GM19324 (cell line): ENCODE data around the gene ABHD8.

ENCODE experiments used
- ATAC-seq: cut with Tn5 transposase; IDR thresholded peaks from one replicate; pipeline ENCODE4 v1.9.1; 2021; ENCODE audit warnings: mild to moderate bottlenecking, moderate library complexity; ENCODE audit not compliant: unreplicated experiment, low FRiP score

The ABHD8 gene

GRCh38 chr19:17323300-17323963, 20.2 kb upstream of the ABHD8 start:
- ATAC-seq, result no peak

GRCh38 chr19:17322854-17323253, 19.6 kb upstream of the ABHD8 start:
- ATAC-seq, result no peak

- no peak for ATAC-seq
Observed at GRCh38 chr19:17321655-17322489, 18.6 kb upstream of the ABHD8 start.

DNA sequence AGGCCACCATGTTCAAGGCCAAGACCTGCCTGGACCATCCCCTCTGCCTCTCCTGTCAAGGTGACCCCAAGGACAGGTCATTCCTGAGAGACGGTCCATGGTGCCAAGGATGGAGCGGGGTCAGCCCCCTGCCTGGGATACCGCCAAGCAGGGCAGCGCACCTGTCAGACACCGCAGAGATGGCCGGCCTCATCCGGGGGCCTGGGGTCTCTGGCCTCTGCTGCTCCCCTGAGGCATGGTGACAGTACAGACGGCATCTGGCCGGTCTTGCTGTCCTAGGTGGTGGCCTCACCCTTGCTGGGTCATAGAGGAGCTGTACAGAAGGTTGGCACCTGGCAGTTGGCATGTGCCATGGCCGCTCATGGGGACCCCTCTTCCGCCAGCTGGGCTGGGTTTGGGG, 17.2 kb upstream of the ABHD8 start:
- ATAC-seq, result no peak

GRCh38 chr19:17319473-17320238, 16.4 kb upstream of the ABHD8 start:
- ATAC-seq, result no peak

DNA sequence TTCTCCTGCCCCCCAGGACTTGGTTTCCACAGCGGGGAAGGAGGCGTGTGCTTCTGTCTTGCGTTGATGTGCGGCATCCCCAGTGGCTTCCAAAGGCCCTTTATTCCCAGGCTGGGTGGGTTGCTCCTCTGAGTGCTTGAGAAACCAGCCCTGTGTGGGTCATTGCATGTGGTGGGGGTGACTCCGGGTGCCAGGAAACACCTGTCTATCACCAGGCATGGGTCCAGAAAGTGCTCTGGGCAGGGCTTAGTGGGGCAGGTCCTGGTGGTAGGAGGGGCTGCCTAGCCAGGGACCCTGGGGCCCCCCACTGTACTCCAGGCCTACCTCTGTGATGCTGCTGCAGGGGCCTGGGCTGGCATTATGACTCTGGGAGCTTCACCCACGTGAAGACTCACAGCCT, 15.7 kb upstream of the ABHD8 start:
- no peak for ATAC-seq

- ATAC-seq, result no peak
Observed at GRCh38 chr19:17314007-17314593, 10.9 kb upstream of the ABHD8 start.

DNA sequence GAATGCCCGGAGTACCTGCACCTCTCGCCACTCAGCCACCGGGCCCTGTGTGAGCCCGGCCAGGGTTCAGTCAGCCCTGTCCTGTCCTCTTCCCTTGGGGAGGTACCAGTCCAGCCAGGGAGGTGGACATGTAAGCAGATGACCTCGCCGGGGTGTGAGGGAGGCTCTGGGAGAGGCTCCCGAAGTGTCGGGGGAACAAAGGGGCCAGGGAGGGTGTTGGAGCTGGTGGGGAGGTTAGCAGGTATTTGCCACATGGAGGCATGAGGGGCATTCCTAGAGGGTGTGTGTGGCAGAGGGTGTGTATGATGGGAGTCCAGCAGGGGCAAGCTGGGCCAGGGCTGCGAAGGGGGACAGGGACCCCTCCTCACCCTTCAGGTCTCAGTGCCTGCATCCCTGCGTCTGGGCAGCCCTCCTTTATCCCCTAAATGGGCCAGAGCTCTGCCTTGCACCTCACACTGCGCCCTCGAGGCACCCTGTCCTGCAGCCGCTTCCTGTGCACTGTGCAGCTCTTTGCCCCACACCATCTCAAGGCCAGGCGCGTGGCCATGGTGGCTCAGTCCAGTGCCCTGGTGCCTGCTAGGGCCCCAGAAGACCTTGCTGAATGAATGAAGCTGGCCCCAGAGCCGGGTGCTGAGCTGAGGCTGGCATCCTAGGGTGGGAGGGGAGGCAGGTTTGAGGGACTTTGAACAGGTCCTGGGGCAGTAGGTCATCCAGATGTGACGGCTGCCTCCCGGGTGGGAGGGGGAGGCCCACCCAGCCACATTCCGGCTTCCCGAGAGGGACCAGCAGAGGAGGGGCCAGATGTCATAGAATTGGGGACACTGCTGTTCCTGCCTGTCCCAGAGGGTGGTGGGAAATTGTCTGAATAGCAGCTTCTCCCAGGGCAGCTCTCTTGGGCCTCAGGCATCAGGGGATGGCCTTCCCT, 9.2 kb upstream of the ABHD8 start:
- ATAC-seq, result no peak

DNA sequence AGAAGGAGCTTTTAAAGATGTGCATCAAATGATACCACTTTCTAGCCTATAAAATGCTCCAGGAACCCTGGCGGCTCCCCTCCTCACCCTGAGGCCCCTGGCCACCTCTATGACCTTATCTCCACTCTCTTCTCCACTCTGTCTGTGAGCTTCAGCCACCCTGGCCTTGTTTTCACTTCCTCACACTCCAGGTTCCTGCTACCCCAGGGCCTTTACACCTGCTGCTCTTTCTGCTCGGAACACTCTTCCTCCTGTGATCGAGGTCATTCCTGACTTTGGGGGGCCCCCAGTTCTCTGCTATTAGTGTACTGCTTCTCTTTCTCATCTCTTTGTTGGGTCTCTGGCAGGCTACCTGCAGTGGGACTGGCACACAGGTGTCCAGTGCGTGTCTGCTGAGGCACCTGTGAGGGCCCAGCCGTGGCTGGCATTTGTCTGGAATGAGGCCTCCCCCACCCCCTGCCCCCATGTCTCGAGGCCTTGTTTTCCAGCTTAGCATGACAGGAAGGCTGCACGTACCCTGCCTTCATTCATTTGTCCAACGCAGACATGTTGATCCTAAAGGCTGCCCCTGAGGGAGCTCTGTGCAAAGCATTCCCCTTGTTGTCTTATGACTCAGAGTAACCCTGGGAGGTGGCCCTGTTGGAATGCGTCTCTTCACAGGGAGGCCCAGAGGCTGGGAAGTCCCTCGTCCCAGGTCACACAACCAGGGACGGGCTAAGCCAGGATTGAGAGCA, 8.4 kb upstream of the ABHD8 start:
- no peak for ATAC-seq

DNA sequence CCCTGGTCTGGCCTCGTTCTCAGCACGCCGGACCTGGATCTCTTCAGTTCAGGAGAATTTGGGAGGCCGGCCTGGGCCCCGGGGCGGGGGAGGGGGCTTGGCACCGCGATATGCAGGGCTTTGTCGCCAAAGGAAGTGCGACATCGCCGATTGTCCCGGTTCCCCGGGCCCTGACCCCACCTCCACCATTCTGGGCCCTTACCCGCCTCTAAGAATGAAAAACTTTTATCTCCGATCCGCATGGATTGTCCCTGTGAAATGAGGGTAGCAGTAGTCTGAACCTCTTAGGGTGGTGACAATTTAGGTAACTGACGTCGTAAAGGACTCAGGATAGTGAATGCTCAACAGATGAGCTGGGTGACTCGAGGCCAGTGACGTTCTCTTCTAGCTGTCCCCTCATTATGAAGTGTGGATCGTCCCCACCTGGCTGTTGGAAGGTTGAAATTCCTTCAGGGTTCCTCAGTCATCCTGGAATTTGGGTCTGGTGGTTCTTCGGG, 6.8 kb upstream of the ABHD8 start:
- ATAC-seq, result no peak

- peak; percentile 58 for ATAC-seq
Observed at GRCh38 chr19:17309198-17309964, 6.2 kb upstream of the ABHD8 start, which contains the start of gene DDA1. DDA1 (plus strand) TSS chr19:17309563; CDS start chr19:17309655, 92 bp downstream.

DNA sequence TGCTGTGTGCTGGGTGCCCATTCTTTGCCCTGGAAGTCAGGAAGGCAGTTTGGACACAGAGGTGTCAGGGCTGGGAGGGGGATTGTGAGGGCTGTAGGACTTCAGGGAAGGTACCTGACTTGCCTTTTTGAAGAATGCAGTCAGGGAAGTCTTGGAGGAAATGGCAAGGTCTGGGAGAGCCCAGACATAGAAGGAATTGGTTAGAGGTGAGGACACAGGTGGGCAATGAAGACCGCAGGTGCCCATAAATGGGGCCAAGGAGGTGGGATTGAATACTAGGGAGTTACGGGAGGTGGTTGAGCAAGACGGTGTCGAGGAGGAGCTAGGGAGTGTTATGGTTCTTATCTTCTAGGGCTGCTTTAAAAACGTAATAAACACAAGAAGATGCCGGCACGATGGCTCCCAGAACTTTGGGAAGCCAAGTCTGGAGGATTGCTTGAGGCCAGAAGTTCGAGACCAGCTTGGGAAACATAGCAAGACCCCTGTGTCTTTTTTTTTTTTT, 4.7 kb upstream of the ABHD8 start:
- no peak for ATAC-seq

DNA sequence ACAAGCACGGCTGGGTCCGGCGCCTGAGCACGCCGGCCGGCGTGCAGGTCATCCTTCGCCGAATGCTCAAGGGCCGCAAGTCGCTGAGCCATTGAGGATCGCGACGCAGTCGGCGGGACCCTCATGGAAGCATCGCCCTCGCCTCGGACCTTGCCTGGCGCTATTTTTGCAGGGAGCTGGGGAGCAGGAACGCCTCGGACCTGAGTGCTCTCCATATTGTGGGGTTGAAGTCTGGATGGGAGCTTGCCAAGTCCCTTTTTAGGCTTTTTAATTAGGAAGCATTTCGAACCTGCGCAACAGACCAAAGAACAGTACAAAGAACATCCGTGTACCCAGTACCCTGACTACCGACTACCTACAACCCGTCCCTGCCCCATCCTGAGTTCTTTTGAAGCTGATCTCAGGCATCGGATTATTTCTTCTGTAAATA, 3.1 kb upstream of the ABHD8 start:
- no peak for ATAC-seq

GRCh38 chr19:17305517-17306284, 2.5 kb upstream of the ABHD8 start, which contains the start of gene MRPL34:
MRPL34 (plus strand) TSS chr19:17305872; CDS start chr19:17305893, 21 bp downstream.
- ATAC-seq, result peak; percentile 82

DNA sequence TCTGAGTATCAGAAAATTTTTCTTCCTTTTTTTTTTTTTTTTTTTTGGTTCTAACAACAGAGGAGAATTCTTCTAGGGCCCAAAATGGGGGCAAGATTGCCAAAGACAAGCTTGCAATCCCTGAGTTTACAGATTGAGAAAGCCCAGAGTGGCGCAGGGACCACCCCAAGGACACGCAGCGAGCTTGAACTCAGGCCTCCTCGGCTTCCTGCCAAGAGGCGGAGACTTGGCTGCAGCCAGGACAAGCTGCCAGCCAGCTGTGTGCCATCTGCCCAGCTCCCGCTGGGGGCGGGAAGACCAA, 1.9 kb upstream of the ABHD8 start:
- no peak for ATAC-seq

DNA sequence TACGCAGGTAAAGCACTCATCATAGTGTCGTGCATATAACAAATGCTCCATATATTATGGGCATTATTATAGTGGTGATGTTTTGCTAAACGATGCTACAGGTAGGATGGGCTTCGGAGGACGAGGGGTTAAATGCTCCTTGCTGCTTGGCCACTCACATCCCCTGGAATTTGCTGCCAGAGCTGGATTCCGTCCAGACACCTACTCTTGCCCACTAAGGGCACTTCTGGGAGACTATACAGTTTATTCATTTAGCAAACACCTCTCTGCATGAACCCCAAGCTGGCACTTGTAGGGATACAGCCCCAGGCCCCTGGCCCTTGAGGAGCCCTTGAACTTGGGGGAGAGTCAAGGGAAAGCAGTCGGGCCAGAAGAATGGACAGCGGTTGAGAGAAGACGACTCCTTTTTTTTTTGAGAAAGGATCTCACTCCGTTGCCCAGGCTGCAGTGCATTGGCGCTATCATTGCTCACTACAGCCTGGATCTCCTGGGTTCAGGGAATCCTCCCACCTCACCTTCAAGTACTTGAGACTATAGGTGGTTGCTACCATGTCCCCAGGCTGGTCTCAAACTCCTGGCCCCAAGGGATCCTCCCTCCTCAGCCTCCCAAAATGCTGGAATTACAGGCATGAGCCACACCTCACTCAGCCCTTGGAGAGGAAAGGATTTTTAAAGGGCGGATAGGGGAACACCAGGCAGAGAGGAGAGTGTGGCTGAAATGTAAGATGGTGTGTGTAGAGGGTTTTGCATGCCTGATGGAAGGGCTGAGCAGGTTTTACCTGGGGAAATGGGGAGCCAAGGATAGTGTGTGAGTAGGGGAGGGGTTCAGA, 1.4 kb upstream of the ABHD8 start:
- no peak for ATAC-seq

GRCh38 chr19:17303940-17304267, 679 bp upstream of the ABHD8 start:
- ATAC-seq, result no peak
